ENCODE results near the gene ALDH8A1. TPM values are rescaled to one million over a fixed set of nuclear protein-coding genes. Genes with fewer than 3 reads are reported as not detected.

The ALDH8A1 gene
- 13.1 TPM for total RNA-seq

GRCh38 chr6:134949927-134950326 is at the start of gene ALDH8A1:
Gene ALDH8A1, minus strand, starts transcription at chr6:134950101. Its CDS starts 48 bp downstream, at chr6:134950053.

Other genes starting within 250 kb of the ALDH8A1 start
- gene HBS1L, start 104.7 kb upstream of the ALDH8A1 start, total RNA-seq = 92.3 TPM
- gene MYB, start 231.2 kb upstream of the ALDH8A1 start, total RNA-seq = 5.6 TPM

All from parietal lobe (tissue), 1 donor.